HG02884 (cell line): ENCODE measurements around the gene USP34.
"Not testable (repeated sequence)": the region's sequence is repeated elsewhere in the genome, so short reads cannot be mapped to it uniquely, and the experiment has no call there.

ENCODE experiments used
- ATAC-seq: cut with Tn5 transposase; IDR thresholded peaks from one replicate; pipeline ENCODE4 v1.9.1; 2021; ENCODE audit warnings: mild to moderate bottlenecking, moderate library complexity; ENCODE audit not compliant: unreplicated experiment

USP34 gene

DNA sequence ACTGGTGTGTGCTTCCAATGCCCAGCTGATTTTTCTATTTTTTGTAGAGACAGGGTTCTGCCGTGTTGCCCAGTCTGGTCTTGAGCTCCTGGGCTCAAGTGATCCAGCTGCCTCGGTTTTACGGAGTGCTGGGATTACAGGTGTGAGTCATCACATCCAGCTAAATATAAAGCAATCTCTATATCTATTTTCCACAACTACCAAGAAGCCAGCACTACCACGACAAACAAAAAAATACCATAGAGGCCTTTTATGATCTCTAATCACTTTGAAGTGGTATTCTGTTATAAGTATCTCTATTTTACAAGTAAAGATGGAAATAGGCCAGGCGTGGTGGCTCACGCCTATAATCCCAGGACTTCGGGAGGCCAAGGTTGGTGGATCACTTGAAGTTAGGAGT lies 274.2 kb downstream of the USP34 start:
- ATAC-seq = no peak

DNA sequence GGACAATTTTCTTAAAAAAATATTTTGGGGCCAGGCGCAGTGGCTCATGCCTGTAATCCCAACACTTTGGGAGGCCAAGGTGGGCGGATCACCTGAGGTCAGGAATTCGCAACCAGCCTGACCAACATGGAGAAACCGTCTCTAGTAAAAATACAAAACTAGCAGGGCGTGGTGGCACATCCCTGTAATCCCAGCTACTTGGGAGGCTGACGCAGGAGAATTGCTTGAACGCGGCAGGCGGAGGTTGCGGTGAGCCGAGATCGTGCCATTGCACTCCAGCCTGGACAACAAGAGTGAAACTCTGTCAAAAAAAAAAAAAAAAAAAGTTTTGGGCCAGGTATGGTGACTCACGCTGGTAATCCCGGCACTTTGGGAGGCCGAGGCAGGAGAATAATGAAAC lies 276.2 kb downstream of the USP34 start:
- ATAC-seq = not testable (repeated sequence)

DNA sequence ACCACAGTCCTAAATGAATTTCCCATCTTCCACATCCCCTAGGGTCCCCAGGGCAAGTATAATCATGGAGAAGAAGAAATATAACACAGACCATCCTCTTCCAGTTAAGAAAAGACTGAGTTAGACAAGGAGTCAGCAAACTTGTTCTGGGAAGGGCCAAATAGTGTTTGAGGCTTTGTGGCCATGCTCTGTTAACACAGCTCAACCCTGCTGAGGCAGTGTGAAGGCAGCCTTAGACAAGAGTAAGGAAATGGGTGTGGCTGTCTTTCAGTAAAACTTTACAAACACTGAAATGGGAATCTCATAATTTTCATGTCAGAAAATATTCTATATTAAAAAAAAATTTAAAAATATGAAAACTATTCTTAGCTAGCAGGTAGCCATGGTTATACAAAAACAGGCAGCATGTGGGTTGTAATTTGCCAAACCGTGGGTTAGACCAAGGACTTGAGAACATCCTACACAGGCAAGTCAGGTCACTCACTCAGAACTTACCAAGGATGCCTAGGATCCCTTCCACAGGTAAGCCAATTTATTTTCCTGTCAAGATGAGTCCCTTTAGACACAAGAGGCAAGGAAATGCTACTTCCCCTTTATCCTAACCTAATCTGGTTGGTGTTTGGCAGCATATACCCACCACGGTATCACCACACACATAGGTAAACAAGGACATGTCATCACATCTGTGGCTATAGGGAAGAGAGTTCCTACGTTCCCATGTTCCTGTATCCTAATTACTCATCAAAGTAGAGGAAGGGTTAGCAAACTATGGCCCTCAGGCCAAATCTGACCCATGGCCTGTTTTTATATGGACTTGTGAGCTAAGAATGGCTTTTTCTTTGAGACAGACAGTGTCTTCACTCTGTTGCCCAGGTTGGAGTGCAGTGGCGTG lies 277.0 kb downstream of the USP34 start:
- ATAC-seq = no peak

DNA sequence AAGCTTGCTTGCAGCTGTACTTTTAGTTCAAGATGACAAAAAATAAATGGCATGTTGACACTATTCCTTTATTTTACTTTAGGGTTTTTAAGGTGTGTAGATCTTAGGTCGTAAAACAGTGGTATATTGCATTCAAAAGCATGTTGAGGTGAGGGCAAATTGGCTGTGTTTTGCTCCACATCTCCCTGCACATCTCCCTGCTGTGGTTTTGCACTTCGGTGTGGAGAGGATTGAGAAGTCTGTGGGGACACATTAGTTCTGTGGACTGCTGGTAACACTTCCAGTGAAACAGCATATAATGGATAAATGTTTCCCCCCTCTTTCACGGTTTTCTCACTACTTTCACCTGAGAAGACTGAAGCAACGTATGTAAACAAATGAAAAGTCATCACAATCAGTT lies 283.8 kb downstream of the USP34 start:
- ATAC-seq = no peak

DNA sequence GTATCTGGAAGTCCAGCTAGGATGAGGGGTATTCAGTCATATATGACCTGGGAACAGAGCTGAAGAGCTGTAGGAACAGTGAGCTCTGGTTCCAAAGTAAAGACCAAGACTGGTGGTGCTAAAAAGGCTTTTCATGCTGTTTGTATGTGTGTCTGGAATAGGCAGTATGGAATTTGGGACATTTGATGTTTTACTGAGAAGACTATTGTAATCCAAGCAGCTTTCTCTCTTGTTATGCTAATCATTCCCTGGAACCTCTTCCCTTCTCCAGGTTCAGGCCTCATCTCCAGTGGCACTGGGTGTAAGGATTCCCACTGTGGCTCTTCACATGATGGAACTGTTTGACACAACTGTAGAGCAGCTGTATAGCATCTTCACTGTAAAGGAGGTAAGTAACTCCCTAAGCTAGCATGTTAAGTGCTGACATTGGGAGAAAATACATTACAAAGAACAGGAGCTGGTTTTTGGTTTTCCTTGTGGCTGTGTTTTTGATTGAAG lies 285.6 kb downstream of the USP34 start:
- ATAC-seq = no peak

DNA sequence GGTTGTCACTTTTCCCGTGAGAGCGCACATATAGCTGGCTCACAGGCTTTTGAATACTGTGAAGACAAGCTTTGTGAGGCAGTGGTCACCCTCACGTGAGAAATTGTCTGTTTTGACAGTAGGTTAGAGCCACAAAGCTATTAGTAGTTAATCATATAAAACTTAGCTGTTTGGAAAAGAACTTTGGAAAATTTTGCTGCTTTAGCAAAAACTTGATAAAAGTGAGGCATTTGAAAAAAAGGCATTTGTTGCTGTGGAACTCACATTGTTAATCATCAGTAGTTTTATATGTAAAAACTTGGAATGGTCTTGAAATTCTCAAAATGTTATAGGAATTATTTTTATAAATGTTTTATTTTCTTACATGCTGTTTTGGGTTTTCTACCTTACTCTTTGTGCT lies 286.6 kb downstream of the USP34 start:
- no peak for ATAC-seq

DNA sequence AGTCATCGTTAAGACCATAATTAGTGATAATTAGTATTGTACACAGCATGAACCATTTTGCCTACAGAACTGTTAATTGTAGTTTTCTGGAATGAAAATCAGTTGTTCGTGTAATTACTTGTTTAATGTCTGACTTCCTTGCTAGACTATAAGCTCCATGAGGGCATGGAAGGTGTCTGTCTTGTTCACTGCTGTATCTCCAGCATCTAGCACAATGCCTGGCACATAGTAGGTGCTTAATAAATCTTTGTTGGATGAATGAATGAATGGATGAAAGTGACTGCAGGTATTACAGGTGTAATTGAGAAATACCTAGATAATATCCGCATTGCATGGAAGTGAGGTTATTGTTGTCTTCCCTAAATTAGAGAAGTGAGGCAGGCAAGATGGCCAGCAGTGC lies 287.1 kb downstream of the USP34 start:
- ATAC-seq = no peak

DNA sequence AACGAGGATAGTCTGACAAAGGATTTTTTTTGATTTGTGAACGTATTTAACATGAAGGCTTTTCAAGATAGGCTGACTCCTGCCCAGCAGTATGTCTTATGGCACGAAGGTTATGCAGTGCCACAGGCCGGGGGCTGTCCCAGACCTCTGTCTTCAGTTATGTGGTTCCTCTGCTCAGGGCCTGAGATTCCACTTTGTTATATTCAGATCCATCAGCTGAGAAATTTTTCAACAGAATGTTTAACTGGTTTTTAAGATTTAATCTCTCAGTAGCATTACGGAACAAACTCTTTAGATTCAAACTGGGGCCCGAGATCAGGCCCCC lies 288.9 kb downstream of the USP34 start:
- ATAC-seq = no peak

DNA sequence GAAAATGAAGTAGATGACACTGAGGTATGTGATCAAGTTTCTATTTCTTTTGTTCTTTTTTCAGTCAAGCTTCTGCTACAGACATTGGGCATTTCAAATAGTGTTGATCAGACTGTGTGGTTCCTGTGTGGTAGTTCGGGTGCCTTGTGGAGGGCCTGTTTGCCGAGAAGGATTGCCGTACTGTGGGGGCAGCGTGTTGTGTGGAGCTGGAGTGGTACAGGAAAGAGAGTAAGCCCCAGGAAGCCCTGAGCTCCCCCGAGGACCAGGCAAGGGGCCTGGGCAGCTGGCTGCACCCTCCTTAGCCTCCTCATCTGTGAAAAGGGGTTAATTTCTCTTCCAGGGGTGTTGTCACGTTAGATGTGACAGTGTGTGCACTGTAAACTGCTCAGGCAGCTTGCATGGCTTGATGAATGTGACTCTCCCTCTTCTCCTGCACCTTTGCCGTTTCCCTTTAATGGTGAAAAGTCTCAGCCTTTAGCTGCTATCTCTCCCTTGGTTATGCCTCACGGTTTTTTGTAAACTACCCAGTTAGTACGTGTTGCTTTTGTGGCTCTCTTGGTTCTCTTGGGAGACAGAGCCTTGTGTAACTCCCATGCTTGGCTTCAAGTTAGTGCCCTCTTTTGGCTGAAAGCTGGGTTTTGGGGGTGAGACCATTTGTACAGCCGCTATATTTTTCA lies 289.4 kb downstream of the USP34 start:
- no peak for ATAC-seq

DNA sequence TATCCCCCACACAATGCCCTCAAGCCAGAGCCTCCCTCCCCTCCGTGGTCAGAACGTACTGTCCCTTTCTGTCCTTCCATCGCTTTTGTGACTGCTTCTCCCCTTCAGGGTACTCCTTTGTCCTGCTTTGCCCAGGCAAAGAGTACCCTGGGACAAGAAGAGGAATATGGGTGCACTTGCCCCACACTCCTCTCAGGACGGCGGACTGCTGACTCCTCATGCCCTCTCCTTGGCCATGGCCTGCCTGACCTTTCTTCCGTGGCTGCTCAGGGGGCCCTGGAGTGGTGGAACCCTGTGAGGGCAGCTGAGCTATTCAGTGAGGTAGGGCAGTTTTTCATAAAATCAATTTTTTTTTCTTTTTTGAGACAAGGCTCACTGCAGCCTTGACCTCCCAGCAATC lies 290.2 kb downstream of the USP34 start:
- ATAC-seq = no peak

DNA sequence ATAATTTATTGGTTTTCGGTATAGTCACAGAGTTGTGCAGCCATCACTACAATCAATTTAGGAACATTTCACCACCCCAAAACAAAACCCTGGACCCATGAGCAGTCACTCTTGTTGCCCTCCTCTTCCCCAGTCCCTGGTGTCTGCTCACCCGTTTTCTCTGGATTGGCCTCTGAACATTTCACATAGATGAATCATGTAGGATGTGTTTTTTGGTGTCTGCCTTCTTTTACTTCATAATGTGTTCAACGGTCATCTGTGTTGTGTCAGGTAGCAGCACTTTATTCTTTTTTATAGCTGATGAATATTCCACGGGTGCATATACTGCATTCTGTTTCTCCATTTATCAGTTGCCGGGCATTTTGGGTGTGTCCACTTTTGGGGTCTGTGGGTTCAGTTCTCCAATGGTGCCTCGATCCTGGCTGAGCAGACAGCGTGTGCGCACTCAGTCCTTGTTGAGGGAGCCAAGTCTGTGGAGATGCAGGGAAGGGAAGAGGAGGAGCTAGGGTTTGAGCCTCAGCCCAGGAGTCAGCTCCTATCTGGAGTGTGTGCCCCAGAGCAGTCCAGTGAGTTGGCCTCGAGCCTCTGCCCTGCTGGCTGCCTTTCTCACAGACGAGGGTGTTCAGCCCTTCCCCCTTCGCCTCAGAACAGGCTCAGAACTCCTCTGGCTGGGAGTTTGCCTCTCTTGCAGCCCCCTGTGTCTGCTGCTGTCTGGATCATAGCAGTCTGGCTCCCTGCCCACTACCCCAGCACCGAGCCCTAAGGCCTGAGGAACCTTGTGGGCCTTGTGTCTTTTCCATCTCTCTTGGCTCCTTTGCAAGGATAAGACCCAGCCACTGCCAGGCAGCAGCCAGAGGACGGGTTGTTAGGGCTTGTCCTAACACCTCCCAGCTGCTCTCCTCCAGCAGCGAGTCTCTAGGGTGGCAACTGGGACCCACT lies 290.9 kb downstream of the USP34 start:
- no peak for ATAC-seq

DNA sequence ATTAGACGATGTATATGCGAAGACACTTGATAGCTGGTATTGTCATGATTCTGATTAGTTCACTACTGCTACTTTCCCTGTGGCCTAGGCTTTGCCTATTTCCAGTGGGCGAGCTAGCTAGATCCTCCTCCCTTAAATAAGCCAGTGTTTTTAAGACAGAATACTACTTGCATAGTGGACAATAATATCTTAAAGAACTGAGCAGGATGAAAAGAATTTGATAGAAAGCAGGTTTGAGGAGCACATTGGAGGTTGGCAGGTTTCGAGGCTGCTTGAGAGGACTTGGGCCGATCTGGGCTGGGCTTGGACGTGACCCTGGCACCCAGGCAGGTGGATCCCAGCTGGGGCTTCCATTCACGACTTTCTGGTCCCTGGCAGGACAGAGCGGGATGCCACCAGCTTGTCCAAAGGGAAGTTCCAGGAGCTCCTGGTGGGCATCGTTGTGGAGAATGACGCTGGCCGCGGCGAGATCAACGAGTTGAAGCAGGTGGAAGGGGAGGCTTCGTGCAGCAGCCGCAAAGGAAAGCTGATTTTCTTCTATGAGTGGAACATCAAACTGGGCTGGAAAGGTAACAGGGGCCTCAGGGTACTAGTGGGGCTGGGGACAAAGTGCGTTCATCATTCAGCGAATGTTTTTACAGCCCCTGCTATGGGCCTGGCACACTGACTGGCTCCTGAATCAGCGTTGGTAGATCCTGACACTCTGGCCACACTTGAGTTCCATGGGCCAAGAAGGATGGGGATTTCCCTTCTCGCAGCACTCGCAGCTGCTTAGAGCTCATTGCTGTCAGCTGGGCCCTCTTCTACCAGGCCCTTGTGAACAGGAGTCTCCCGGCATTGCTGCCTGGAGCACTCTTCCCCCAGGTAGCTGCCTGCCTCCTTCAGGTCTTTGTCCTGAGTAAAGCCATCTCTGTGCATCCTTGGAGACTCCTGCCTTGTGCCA lies 292.0 kb downstream of the USP34 start:
- no peak for ATAC-seq

DNA sequence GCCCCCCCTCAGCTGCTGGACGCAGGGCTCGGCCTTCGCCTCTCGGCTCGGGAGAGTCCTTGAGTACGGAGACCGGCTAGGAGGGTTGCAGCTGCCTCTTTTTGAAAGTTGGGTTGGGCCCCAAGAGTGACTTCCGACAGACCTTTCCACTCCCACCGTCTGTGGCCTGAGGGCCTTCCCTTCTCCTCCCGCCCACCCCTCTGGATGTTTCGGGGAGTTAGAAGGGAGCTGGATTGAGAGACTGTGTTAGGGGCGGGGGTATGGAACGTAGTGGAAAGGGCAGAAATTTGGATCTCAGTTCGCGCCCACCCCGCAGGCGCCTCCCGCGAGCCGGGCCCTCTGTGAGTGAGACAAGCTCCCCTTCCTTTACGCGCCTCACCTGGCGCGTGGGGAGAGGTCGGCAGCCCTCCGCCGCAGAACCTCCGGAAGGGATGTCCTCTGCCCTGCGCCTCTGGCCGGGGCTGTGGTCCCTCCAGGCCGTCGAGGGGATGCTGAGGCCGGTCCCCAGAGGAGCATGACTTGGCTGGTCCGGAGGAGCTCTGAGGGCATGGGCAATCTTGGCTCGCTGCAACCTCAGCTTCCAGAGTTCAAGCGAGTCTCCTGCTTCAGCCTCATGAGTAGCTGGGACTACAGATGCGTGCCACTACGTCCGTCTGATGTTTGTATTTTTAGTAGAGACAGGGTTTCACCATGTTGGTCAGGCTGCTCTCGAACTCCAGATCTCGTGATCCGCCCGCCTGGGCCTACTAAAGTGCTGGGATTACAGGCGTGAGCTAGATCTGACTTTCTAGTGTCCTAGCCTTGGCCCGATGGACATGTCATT lies 292.9 kb downstream of the USP34 start:
- ATAC-seq = peak; percentile 13

DNA sequence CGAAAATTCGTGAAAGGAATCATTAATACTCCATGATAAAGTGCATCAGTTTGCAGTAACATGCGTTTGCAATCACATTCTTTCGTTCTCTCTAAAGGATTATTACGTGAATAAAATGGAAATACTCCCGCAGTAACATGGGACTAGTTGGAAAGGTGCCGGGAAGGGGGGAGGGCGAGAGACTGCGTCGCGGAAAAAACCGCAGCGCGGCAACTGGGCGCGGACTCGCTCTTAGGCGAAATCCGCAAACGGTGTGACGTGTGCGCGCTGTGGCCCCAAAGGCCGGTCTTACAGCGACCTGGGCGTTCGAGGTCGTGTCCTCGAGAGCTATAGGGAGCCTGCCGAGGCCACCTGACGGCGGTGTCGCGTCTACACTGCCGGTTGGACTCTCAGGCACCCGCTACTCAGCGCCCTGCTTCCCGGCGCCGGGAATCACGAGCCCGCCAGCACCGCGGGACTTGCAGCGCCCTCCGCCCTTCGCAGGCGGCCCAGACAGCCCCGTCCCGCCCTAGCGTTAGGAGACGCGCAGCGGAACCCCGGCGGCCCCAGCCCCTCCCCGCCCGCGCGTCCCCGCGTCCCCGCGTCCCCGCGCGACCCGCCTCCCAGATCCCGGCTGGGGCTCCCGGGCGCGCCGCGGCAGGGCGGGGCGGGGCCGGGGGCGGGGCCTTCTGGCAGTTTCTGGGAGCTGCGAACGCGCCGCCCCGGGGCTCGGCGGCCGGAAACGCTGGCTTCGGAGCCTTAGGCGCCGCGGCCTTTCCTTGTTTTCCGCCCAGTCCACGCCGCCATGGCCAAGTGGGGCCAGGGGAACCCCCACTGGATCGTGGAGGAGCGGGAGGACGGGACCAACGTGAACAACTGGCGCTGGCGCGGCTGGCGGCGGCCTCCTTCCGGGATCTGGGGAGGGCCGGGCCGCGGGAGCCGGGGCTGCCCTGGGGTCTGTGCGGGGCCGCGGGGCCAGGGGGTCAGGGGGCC lies 293.8 kb downstream of the USP34 start:
- ATAC-seq = peak; percentile 71

DNA sequence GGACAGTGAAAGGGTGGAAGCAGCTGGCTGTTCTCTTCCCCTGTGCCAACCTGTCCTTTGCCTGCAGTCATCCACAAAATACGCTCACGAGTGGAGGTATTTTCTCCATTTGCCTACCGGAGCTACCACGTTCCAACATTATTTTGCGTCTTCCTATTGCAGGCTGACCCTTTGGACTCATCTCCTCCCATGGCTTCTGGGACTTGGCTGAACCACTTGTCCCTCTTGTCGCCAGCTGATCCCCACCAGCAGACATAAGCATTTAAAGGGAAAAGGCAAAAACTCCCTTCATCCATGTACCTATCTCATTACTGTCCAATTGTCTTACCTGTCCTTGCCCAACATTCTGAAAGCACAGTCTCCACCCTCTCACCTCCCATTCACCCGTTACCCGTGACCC lies 295.9 kb downstream of the USP34 start:
- no peak for ATAC-seq

DNA sequence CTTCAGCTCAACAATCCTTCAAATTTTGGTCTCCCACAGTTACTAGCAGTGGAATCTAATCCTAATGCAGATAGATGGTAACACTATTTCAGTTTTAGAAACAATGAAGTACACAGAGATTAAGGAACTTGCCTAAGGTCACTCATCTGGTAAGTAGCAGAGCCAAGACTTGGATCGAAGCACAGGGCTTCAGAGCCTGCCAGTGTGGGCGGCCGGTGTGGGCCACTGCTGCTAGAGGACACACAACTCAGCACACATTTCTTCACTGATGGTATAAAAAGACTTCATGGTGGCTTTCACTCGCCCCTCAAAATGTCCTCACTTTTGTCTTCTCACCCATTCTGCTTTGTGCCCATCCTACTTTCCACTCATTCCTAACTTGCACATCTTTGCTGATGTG lies 297.8 kb downstream of the USP34 start:
- ATAC-seq = no peak

DNA sequence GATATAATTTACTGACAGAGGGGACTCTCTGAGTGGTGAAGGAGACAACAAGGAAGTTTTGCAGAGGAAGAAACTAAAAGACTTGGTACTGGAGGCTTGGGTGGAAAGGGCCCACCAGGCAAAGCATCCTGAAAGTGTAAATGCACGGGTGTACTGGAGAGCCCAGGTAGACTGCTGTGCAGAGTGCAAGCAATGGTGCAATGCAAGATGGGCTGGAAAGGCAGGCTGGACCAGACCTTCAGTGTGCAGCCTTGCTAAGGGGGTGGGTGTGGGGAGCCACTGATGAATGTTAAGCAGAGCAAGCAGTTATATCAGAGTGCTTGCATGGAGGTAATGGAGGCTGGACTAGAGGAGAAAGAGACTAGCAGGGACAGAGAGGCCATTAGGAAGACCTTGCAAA lies 298.2 kb downstream of the USP34 start:
- ATAC-seq = no peak

DNA sequence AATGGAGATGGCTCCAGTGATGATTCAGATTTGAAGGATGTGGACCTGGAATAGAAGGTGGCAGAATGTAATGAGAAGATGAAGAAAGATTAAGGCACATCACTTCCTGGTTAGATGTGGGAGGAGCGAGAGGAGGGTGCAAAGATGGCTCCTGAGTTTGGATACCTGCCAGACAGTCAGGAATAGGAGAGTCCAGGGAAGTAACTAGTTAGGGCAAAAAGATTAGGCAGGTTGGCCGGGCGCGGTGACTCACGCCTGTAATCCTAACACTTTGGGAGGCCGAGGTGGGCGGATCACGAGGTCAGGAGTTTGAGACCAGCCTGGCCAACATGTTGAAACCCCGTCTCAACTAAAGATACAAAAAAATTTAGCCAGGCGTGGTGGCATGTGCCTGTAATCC lies 303.3 kb downstream of the USP34 start:
- ATAC-seq = no peak
